GM11168 (cell line): ENCODE measurements around the gene KAZN.

Source experiments
- in situ Hi-C: fragments of 300-500 bp; cut with MboI; formaldehyde crosslinking; loops from one replicate; pipeline ENCODE4 v1.12.0; 2022; ENCODE audit warnings: low sequenced_read_pairs; ENCODE audit not compliant: unreplicated experiment

Gene KAZN

GRCh38 chr1:14696761-14697160 lies 98.3 kb downstream of the KAZN start:
- in situ Hi-C loops = no loop called here

DNA sequence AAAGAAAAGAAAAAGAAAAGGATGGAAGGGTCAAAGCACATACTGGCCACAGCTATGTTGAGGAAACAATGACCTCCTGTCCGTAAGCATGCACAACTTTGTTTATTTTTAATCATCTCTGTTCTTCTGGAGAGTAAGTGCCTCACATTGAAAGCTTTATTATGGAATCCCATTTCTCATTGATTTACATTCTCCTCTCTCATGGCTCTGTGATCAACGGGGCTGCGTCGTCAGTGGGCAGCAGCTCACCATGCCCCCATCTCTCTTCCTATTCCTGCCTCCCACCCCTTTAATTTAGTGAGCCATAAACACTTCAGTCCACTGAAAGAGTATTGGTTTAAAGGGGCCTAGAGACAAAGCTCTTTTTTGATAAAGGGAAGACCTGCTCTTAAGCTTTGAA lies 98.9 kb downstream of the KAZN start:
- in situ Hi-C loops = no loop called here

DNA sequence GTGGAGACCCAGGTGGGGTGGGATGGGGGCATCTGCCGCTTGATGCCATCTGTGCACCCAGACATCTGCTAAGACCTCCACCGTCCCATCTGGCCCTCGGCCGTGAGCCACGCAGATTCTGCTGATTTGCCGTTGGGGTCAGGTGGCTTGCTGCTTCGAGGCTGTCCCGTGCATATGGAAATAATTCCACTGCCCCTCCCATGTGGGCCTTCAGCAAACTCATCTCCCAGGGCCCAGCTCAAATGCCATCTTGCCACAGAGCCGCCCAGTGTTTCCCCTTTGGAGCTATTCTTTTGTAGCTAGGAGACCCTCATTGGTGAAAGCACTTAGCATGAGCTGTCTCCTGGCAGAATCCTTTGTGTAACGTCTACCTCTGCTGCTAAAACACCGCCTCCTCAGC lies 99.8 kb downstream of the KAZN start:
- in situ Hi-C loops = no loop called here

- in situ Hi-C loops = no loop called here
Observed at GRCh38 chr1:14699620-14700019, 101.1 kb downstream of the KAZN start.

DNA sequence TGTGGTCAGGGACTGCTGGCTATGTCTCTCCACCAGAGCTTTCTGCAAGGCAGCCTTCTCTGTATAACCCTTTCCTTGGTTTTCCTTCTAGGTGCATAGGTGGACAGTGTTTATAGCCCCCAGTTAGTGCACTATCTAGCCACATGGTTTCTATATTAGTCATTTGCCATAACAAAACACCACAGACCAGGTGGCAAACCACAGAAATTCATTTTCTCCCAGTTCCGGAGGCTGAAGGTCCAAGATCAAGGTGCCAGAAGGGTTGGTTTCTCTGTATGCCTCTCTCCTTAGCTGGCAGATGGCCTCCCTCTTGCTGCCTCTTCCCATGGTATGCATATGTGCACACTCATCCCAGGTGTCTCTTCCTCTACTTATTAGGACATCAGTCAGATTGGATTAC lies 106.4 kb downstream of the KAZN start:
- in situ Hi-C loops = no loop called here

DNA sequence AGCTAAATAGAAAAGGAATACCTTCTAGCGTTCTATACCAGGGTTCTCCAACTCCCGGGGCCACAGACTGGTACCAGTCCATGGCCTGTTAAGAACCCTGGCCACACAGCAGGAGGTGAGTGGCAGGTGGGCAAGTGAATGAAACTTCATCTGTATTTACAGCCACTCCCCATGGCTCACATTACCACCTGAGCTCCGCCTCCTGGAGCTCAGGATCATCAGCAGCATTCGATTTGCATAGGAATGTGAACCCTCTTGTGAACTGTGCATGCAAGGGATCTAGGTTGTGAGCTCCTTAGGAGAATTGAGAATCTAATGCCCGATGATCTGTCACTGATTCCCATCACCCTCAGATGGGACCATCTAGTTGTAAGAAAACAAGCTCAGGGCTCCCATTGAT lies 107.3 kb downstream of the KAZN start:
- in situ Hi-C loops = no loop called here

- in situ Hi-C loops = no loop called here
Observed at GRCh38 chr1:14706631-14707030, 108.1 kb downstream of the KAZN start.

- in situ Hi-C loops = no loop called here
Observed at GRCh38 chr1:14707531-14708445, 109.3 kb downstream of the KAZN start.

GRCh38 chr1:14710331-14710730 lies 111.8 kb downstream of the KAZN start:
- in situ Hi-C loops = no loop called here

DNA sequence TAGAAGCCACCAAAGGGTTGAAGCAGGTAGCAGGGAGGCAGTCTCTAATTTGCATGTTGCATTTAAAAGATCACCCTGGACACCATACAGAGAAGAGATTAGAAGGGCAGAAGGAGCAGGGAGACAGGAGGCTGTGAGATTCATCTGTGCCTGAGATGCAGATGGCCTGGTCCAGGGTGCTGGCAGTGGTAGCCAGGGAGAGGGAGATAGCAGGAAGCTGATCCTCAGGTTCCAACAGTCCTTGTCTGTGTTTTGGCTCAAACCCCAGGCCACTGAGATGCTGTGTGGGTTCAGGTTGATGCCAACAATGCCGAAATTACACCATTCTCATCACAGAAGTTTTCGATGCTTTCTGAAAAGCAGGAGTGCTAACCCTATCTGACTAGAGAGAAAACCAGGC lies 113.7 kb downstream of the KAZN start:
- in situ Hi-C loops = no loop called here

DNA sequence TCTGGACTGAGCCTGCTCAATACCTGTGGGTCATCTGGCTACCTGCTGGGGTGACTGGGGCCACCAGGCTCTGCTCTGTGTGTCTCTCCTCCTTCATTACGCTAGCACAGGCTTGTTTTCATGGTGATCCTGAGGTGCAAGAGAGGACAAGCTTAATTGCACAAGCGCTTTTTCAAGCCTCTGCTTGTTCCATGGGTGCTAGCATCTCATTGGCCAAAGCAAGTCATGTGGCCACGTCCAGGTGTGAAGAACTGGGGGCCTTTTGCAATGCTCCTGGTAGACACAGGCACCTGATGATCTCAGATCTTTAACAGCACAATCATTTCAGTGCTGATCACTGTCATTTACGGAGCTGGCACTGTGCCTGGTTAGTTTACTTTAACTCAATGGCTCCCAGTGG lies 114.6 kb downstream of the KAZN start:
- in situ Hi-C loops = no loop called here

GRCh38 chr1:14715266-14715665 lies 116.8 kb downstream of the KAZN start:
- in situ Hi-C loops = no loop called here

DNA sequence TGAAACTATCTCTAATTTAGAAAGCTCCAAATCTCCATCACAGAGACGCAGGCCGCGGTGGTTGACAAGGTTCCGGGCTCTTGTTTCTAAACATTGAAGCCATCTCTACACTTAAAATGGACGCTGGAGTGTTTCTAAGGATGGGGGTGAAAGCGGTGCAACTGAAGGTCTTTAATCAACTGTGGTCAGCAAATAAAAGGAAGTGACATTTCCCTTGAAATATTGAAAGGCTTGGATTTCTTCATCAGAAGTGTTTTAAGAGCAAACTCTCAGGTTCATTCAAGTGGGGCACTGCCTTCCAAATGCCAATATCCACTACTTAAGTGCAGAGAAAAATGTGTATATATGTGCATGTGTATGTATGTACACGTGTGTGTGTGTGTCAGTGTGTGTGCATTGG lies 117.3 kb downstream of the KAZN start:
- in situ Hi-C loops = no loop called here

DNA sequence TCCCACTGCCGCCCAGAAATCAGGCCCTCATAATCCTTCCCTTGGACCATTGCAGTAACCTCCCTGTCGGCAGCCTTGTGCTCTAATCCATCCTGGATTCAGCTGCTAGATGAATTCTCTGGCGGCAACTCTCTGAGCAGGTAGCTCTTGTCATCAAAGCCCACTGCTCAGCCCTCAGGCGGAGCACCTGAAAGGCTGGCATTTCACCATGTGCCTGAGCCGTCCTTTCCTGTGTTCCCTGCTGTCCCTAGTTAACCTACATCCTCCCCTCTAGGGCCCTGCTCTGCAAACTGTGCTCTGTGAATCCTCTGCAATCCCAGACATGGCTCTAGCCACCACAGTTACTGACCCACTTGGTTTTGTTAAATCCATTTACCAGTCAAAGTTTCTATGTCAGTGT lies 118.0 kb downstream of the KAZN start:
- in situ Hi-C loops = no loop called here

- in situ Hi-C loops = no loop called here
Observed at GRCh38 chr1:14718476-14718875, 120.0 kb downstream of the KAZN start.

DNA sequence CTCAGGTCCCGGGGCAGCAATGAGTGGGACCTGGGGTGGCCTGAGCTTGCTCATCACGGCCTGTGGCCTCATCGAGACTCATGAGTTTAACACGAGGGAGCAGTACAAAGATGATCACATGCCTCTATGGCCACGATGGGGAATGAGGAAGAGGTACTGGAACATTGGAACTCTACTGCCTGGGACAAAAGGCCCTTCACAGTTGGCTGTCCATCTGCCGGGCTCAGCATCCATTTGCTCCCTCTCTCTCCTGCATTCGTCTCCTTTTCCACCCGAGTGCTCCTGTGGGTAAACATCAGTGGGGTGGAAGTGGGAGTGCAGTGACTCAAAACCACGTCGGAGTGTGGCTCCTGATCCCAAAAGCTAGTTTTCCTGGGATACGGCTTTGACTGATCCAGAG lies 124.9 kb downstream of the KAZN start:
- in situ Hi-C loops = no loop called here

DNA sequence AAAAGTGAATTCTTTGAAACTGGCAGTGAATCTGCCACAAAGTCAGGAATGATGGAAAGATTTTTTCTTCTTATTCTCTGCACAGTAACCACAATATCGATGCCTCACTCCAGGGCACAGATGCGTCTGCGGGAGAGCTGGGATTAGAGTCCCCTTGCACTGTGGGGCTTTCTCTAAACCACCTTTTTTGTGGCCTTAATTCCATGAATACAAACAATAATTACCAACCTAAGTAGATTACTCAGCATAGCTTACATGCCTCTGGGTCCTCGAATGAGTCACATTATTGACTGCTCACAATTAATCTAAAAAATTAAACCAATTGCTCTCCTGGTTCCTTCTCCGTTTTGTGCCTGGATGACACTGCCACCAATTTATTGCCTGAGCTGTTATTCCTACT lies 125.8 kb downstream of the KAZN start:
- in situ Hi-C loops = no loop called here

DNA sequence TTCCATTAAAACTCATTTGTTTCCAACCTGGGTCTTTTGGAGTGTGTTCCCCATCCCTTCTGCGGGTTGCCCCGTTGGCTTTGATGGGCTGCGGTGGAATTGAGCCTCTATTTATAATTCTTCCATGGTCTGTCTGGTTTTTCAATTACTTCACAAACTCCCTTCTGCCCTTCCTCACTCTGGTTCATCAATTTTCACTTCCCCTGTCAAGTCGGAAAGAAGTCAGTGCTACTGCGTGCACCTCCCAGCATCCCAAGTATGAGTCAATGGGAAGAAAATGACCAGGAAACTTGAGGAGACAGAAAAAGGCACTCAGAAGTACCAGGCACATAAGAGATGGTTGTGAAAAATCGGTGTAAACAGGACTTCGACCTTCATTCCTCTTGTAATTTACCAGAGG lies 126.2 kb downstream of the KAZN start:
- in situ Hi-C loops = no loop called here

DNA sequence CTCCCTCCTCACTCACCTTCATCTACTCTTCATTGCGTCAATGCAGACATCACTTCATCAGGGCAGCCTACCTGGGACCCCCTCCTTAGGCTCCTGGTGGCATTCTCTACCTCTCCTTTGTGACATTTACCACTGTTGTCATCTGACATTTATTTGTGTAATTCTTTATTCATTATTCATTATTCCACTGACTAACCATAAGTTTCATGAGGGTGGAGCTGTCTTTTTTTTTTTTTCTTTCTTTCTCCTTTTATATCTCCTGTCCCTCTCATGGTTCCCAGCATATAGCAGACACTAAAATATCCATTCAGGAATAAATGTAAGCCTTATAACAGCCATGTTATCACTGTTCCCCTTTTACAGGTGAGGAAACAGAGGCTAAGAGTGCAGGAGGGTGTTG lies 126.8 kb downstream of the KAZN start:
- in situ Hi-C loops = no loop called here

DNA sequence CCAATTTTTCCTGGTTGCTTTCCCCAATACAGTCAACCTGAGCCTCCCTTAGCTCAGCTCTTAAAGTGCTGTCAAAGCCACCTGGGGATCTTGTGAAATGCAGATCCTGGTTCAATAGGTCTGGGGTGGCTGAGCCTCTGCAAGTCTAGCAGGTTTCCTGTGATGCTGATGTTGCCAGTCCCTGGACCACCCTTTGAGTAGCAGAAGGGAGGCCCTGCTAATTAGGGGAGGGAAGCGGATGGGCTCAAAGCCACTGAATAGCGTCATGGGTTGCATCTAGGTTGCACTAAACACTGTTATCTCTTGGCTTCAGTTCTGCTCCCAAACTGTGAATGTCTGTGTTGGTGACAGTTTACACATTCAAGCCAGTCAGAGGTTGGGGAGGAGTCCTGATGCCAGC lies 127.2 kb downstream of the KAZN start:
- in situ Hi-C loops = no loop called here

DNA sequence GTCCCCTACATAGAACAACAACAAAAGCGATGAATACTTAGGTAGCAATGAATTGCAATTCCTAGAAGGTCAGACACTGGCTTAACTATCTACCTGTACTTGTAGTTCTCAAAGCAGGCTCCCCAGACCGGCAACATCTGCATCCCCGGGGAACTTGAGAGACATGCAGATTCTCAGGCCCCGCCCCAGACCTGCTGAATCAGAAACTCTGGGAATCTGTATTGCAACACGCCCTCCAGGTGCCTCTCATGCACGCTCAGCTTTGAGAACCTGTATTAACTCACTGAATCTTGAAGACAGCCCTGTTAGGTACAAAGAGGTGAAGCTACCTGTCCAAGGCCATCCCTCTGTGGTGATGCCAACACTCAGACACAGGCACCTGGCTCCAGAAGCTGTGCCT lies 128.1 kb downstream of the KAZN start:
- in situ Hi-C loops = no loop called here

DNA sequence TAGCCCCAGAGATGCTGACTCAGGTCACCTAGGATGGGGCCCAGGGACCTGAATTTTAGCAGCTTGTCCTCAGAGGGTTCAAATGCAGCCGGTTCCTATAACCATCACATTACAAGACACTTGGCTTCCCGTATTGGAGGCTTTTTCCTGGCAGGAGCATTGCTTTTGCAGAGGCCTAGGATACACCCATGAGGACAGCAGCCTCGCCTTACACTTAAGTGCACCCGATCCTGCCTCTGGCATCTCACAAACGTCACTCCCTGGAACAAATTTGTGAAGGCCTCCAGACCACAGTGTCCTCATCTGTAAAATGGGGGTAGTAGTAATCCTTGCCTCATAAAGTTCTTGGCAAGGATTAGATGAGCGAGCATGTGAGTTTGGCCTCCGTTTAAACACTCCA lies 130.0 kb downstream of the KAZN start:
- in situ Hi-C loops = no loop called here

GRCh38 chr1:14732728-14733047 lies 134.2 kb downstream of the KAZN start:
- in situ Hi-C loops = no loop called here
